Lung (tissue), 12 donors: ENCODE results near the gene CD164L2. TPM values are rescaled to one million over a fixed set of nuclear protein-coding genes. Genes with fewer than 3 reads are reported as not detected.

Experiments
- ATAC-seq: fragments of 200-7000 bp; cut with Tn5 transposase; one replicate; pipeline ENCODE4 v1.9.1; 2020; ENCODE audit warnings: moderate number of reproducible peaks; ENCODE audit not compliant: insufficient read depth, low FRiP score
- DNase-seq, 3 donors: peaks; one replicate each; pipeline ENCODE4 v3.0.0-alpha.2; 2013 to 2017
- H3K27ac ChIP-seq, 2 donors: one replicate each; pipeline ENCODE4 v1.5.1; 2013; ENCODE audit warnings: mild to moderate bottlenecking in 2 of 2, moderate library complexity in 2 of 2, control low read depth in 1 of 2, inconsistent platforms in 1 of 2, low read depth in 1 of 2, low read length in 1 of 2
- H3K27me3 ChIP-seq, 3 donors: one replicate each; pipeline ENCODE4 v1.5.1; 2013; ENCODE audit warnings: low read length in 2 of 3; ENCODE audit not compliant: control insufficient read depth in 3 of 3, insufficient read depth in 3 of 3
- H3K36me3 ChIP-seq, 4 donors: one replicate each; pipeline ENCODE4 v1.5.1; 2013; ENCODE audit warnings: low read length in 4 of 4, mild to moderate bottlenecking in 1 of 4, moderate library complexity in 1 of 4; ENCODE audit not compliant: control insufficient read depth in 4 of 4, insufficient read depth in 4 of 4
- H3K4me1 ChIP-seq, 5 donors: one replicate each; pipeline ENCODE4 v1.5.1; 2013; ENCODE audit warnings: low read length in 5 of 5, mild to moderate bottlenecking in 2 of 5, moderate library complexity in 1 of 5; ENCODE audit not compliant: control insufficient read depth in 5 of 5, insufficient read depth in 5 of 5
- H3K4me3 ChIP-seq: one replicate; pipeline ENCODE4 v1.5.1; 2013; ENCODE audit warnings: mild to moderate bottlenecking, control low read depth, moderate library complexity
- H3K9ac ChIP-seq, 2 donors: one replicate each; pipeline ENCODE4 v1.5.1; 2013; ENCODE audit warnings: low read length in 2 of 2, control low read depth in 1 of 2; ENCODE audit not compliant: insufficient read depth in 1 of 2
- H3K9me3 ChIP-seq, 4 donors: one replicate each; pipeline ENCODE4 v1.5.1; 2013; ENCODE audit warnings: low read length in 3 of 4, mild to moderate bottlenecking in 1 of 4, moderate library complexity in 1 of 4; ENCODE audit not compliant: control insufficient read depth in 4 of 4, insufficient read depth in 3 of 4
- CTCF ChIP-seq: IDR thresholded peaks from 2 replicates; pipeline ENCODE4 v1.5.1; 2012; ENCODE audit warnings: mild to moderate bottlenecking; ENCODE audit errors: control extremely low read depth, extremely low read depth
- WGBS, 2 donors: extraction: QIAGEN DNeasy Blood & Tissue Kit; methylation state at CpG; one replicate each; pipeline ENCODE4 v1.1.7; 2013; 5-methylcytosine and 5-hydroxymethylcytosine counted together
- polyA plus RNA-seq, 2 donors: library from polyadenylated mRNA; stranded (reverse); fragments of 200-250 nt; gene quantifications; one replicate each; pipeline ENCODE4 v1.2.1, GENCODE V29; 2013
- total RNA-seq, 2 donors: library from RNA; depleted of rRNA in 1 of 2; stranded (reverse); fragments of >200 nt in 1 of 2; gene quantifications; one replicate each; pipeline ENCODE4 v1.2.1, GENCODE V29; 2014 to 2021
- donor health status: control.
- donor health status: control.
- donor health status: Bipolar disorder and iron deficiency.
- donor health status: healthy.
- donor health status: DM: yes; HTN: yes; CAD: no.

The CD164L2 gene
- total and polyA plus RNA-seq, 4 donors = 6.3 to 19.8 (median 8.9) TPM

- H3K36me3 ChIP-seq = no peaks in the 10 kb centered on the region
- no peak for TF ChIP-seq CTCF
- DNase-seq = no peak
- no peak overlapping the region for H3K9ac ChIP-seq
- no peak overlapping the region for H3K4me3 ChIP-seq
- H3K27ac ChIP-seq = no peak overlapping the region
- no peak for ATAC-seq
- H3K9me3 ChIP-seq = peaks cover 0 to 2% (median 0%) of the 10 kb centered on the region in 4 donors
- H3K27me3 ChIP-seq = no peaks in the 10 kb centered on the region
- H3K4me1 ChIP-seq = peaks cover 0 to 25% (median 19%) of the 10 kb centered on the region in 5 donors
- WGBS, 2 donors = 94 to 95% methylated on average over 9 of the region's 9 CpGs
Measured at GRCh38 chr1:27394282-27394658, 11.1 kb upstream of the CD164L2 start.

- no peak overlapping the region for H3K4me3 ChIP-seq
- no peak overlapping the region for H3K27ac ChIP-seq
- H3K27me3 ChIP-seq = no peaks in the 10 kb centered on the region
- ATAC-seq (no peak), DNase-seq (no peak)
- peaks cover 0 to 2% (median 0%) of the 10 kb centered on the region in 4 donors for H3K9me3 ChIP-seq
- no peak for TF ChIP-seq CTCF
- no peaks in the 10 kb centered on the region for H3K36me3 ChIP-seq
- peaks cover 0 to 22% (median 14%) of the 10 kb centered on the region in 5 donors for H3K4me1 ChIP-seq
- 96 to 97% methylated on average over 18 of the region's 18 CpGs for WGBS, 2 donors
- no peak overlapping the region for H3K9ac ChIP-seq
Measured at GRCh38 chr1:27393641-27394281, 10.6 kb upstream of the CD164L2 start.

GRCh38 chr1:27392778-27393635, 9.9 kb upstream of the CD164L2 start:
- no peak for TF ChIP-seq CTCF
- ATAC-seq = no peak
- DNase-seq = peak in 1 of 3 donors; percentile 42
- peaks cover 0 to 22% (median 12%) of the 10 kb centered on the region in 5 donors for H3K4me1 ChIP-seq
- H3K27ac ChIP-seq = peak overlapping the region; percentile 2 to 61
- no peaks in the 10 kb centered on the region for H3K27me3 ChIP-seq
- 39 to 40% methylated on average over 30 of the region's 30 CpGs for WGBS, 2 donors
- peak overlapping the region; percentile 23 to 49 for H3K9ac ChIP-seq
- H3K9me3 ChIP-seq = peaks cover 0 to 2% (median 0%) of the 10 kb centered on the region in 4 donors
- H3K36me3 ChIP-seq = no peaks in the 10 kb centered on the region
- no peak overlapping the region for H3K4me3 ChIP-seq
